GM12878 (cell line): ENCODE measurements around the gene TIMM10B. TPM values are rescaled to one million over a fixed set of nuclear protein-coding genes. Genes with fewer than 3 reads are reported as not detected.

Experiments used
- ATAC-seq: fragments of 200-7000 bp; cut with Tn5 transposase; 3 replicates; pipeline ENCODE4 v1.9.1; 2020; ENCODE audit warnings: mild to moderate bottlenecking, moderate library complexity
- BruUV-seq: library from RNA; stranded (reverse); fragments of 400-500 nt; replicated peaks from 2 replicates; lab custom pipeline; 2021; lab: Mats Ljungman, UMichigan
- CTCF ChIA-PET: fragments of 300-600 bp; sonication (Branson Sonifier 250); formaldehyde crosslinking; extraction: SDS; loops from one replicate; lab custom pipeline; 2021; ENCODE audit warnings: inconsistent platforms; lab: Yijun Ruan, JAX
- POLR2A ChIA-PET: fragments of 350-600 bp; formaldehyde crosslinking; extraction: SDS; loops from one replicate; lab custom pipeline; 2021; ENCODE audit warnings: inconsistent platforms; lab: Charles Lee
- RAD21 ChIA-PET: fragments of 300-600 bp; sonication (Branson Sonifier 250); formaldehyde crosslinking; loops from one replicate; lab custom pipeline; 2023; ENCODE audit warnings: antibody characterized with exemption; ENCODE audit not compliant: unreplicated experiment; lab: Charles Lee
- SMC1A ChIA-PET: fragments of 300-600 bp; sonication (Branson Sonifier 250); formaldehyde crosslinking; loops from one replicate; lab custom pipeline; 2023; ENCODE audit not compliant: unreplicated experiment, uncharacterized antibody; lab: Charles Lee
- DNase-seq: peaks from one replicate; pipeline ENCODE4 v3.0.0-alpha.2; 2011; ENCODE audit warnings: low read depth, low spot score
- FAIRE-seq: peaks from 3 replicates; lab custom pipeline; 2011; peaks lifted over from hg19 to GRCh38; lab: Jason Lieb, UNC
- H2AFZ ChIP-seq: 2 replicates; pipeline ENCODE4 v1.6.0; 2011; ENCODE audit warnings: low read depth, low read length, control low read depth; ENCODE audit not compliant: control insufficient read depth
- H3K27ac ChIP-seq: 2 replicates; pipeline ENCODE4 v1.5.1; 2011; ENCODE audit warnings: control low read depth; ENCODE audit not compliant: control insufficient read depth, insufficient read depth
- H3K27me3 ChIP-seq, 2 experiments: replicated peaks in 1 of 2; 2 replicates each; pipeline versions ENCODE4 v1.6.0 to v1.6.1; 2011; ENCODE audit warnings: low read length in 1 of 2; ENCODE audit not compliant: control insufficient read depth in 2 of 2, insufficient read depth in 2 of 2
- H3K36me3 ChIP-seq, 2 experiments: 2 replicates each; pipeline ENCODE4 v1.5.1; 2011; ENCODE audit warnings: low read length in 1 of 2; ENCODE audit not compliant: control insufficient read depth in 2 of 2, insufficient read depth in 2 of 2
- H3K4me1 ChIP-seq: 2 replicates; pipeline ENCODE4 v1.6.1; 2011; ENCODE audit warnings: mild to moderate bottlenecking, low read length, moderate library complexity, mixed read lengths; ENCODE audit not compliant: control insufficient read depth, insufficient read depth
- H3K4me2 ChIP-seq: 2 replicates; pipeline ENCODE4 v1.6.0; 2011; ENCODE audit warnings: control low read depth; ENCODE audit not compliant: control insufficient read depth, insufficient read depth
- H3K4me3 ChIP-seq: fragments of 200-600 bp; sonication (generic); 2 replicates; pipeline ENCODE4 v1.5.1; 2016
- H3K79me2 ChIP-seq: 2 replicates; pipeline ENCODE4 v1.6.0; 2011; ENCODE audit warnings: low read length; ENCODE audit not compliant: control insufficient read depth, insufficient read depth
- H3K9ac ChIP-seq: 2 replicates; pipeline ENCODE4 v1.8.0; 2011; ENCODE audit warnings: low read length, control low read depth, mixed read lengths; ENCODE audit not compliant: control insufficient read depth, insufficient read depth
- H3K9me3 ChIP-seq: replicated peaks from 3 replicates; pipeline ENCODE4 v1.5.1; 2011; ENCODE audit warnings: mild to moderate bottlenecking, low read length; ENCODE audit not compliant: control insufficient read depth, insufficient read depth
- H4K20me1 ChIP-seq: 2 replicates; pipeline ENCODE4 v1.6.0; 2011; ENCODE audit not compliant: control insufficient read depth, insufficient read depth
- BHLHE40 ChIP-seq, 2 experiments: fragments of 450-650 bp in 1 of 2; IDR thresholded peaks; 2 replicates each; pipeline ENCODE4 v1.6.1; 2011 to 2017; ENCODE audit warnings: low read depth in 2 of 2, borderline replicate concordance in 1 of 2, improper control_type of control experiment in 1 of 2, low read length in 1 of 2, mild to moderate bottlenecking in 1 of 2
- CHD4 ChIP-seq: fragments of 200-600 bp; sonication (generic); IDR thresholded peaks from 2 replicates; pipeline ENCODE4 v1.6.1; 2016; ENCODE audit warnings: mild to moderate bottlenecking
- IKZF1 ChIP-seq: fragments of 450-650 bp; conservative IDR thresholded peaks from 2 replicates; pipeline ENCODE4 v1.6.1; 2017; ENCODE audit warnings: antibody characterized with exemption, mild to moderate bottlenecking
- IKZF2 ChIP-seq, 2 experiments: fragments of 450-650 bp; IDR thresholded peaks; 2 replicates each; pipeline ENCODE4 v1.6.1; 2017; ENCODE audit warnings: mild to moderate bottlenecking in 2 of 2, moderate library complexity in 2 of 2
- MEF2A ChIP-seq: IDR thresholded peaks from 2 replicates; pipeline ENCODE4 v1.6.1; 2011; ENCODE audit warnings: low read depth, mild to moderate bottlenecking, low read length, moderate library complexity; ENCODE audit not compliant: insufficient read depth
- MTA2 ChIP-seq: fragments of 450-650 bp; IDR thresholded peaks from 2 replicates; pipeline ENCODE4 v1.6.1; 2016; ENCODE audit warnings: low read depth, mild to moderate bottlenecking, moderate library complexity
- NFIC ChIP-seq: IDR thresholded peaks from 2 replicates; pipeline ENCODE4 v1.6.1; 2012; ENCODE audit warnings: low read depth, mild to moderate bottlenecking, inconsistent platforms, low read length, moderate library complexity
- PAX5 ChIP-seq: IDR thresholded peaks from 2 replicates; pipeline ENCODE4 v1.6.1; 2011; ENCODE audit warnings: low read depth, low read length, borderline replicate concordance
- POLR2A ChIP-seq: IDR thresholded peaks from 2 replicates; pipeline ENCODE4 v1.6.1; 2011; ENCODE audit warnings: low read depth, mild to moderate bottlenecking, low read length
- RAD51 ChIP-seq: fragments of 450-650 bp; IDR thresholded peaks from 2 replicates; pipeline ENCODE4 v1.6.1; 2016; ENCODE audit warnings: moderate library complexity, mild to moderate bottlenecking, inconsistent platforms
- RUNX3 ChIP-seq: IDR thresholded peaks from 2 replicates; pipeline ENCODE4 v1.6.1; 2012; ENCODE audit warnings: low read length, inconsistent platforms
- SMARCA5 ChIP-seq: fragments of 450-650 bp; IDR thresholded peaks from 2 replicates; pipeline ENCODE4 v1.6.1; 2017; ENCODE audit warnings: mild to moderate bottlenecking
- TCF7 ChIP-seq: IDR thresholded peaks from 2 replicates; pipeline ENCODE4 v1.6.1; 2014; ENCODE audit warnings: antibody characterized with exemption, borderline replicate concordance
- YY1 ChIP-seq: IDR thresholded peaks from 2 replicates; pipeline ENCODE4 v1.6.1; 2011; ENCODE audit warnings: low read depth, mild to moderate bottlenecking, low read length
- ZNF384 ChIP-seq: IDR thresholded peaks from 2 replicates; pipeline ENCODE4 v1.6.1; 2012; ENCODE audit warnings: low read depth, mild to moderate bottlenecking, low read length, improper control_type of control experiment, borderline replicate concordance
- WGBS: methylation state at CpG from one replicate; pipeline ENCODE4 v1.1.6; 2016; ENCODE audit warnings: low lambda C conversion rate; ENCODE audit not compliant: insufficient replicate concordance, insufficient coverage; ENCODE audit errors: missing lambda C conversion rate; 5-methylcytosine and 5-hydroxymethylcytosine counted together
- in situ Hi-C: fragments of 300-500 bp; cut with MboI; formaldehyde crosslinking; loops from 9 replicates; pipeline ENCODE4 v1.14.3; 2018; ENCODE audit warnings: mixed read lengths
- intact Hi-C: fragments of 100-400 bp; cut with micrococcal nuclease; formaldehyde crosslinking; loops from one replicate; pipeline ENCODE4 v1.14.2; 2022; ENCODE audit not compliant: unreplicated experiment
- polyA plus RNA-seq, 11 experiments: library from polyadenylated mRNA; depleted of rRNA in 4 of 11; unstranded in 6 of 11; stranded (reverse) in 5 of 11; fragments of >200 nt; fragmentation: Nextera tagmentation in 4 of 11; fragmentation: Illumina TruSeq in 1 of 11; extraction: Ambion mirVana in 4 of 11; extraction: Trizol in 1 of 11; gene quantifications; 1 replicate in 1 of 11; 2 replicates in 10 of 11; pipeline versions ENCODE4 v1.2.1 to v1.2.3, GENCODE V29; 2011 to 2016; ENCODE audit warnings: inconsistent platforms in 2 of 11, missing spikeins in 2 of 11, low read depth in 1 of 11
- total RNA-seq, 4 experiments: library from RNA; depleted of rRNA in 3 of 4; stranded (reverse); fragments of >200 nt in 3 of 4; fragmentation: Illumina TruSeq in 1 of 4; extraction: Trizol in 1 of 4; gene quantifications; 2 replicates each; pipeline versions ENCODE4 v1.2.1 to v1.2.3, GENCODE V29; 2013 to 2021
- TF ChIP-seq, protein P1 (sequence below): fragments of 450-650 bp; IDR thresholded peaks from 2 replicates; pipeline ENCODE4 v1.6.1; 2017; ENCODE audit warnings: low read depth, mild to moderate bottlenecking, moderate library complexity

Gene TIMM10B
- total and polyA plus RNA-seq, 10 of the 15 experiments (the other 5 are each of a cell fraction or from before 2014, with no cell fraction given): 30.3 to 126 (median 53.1) TPM

DNA sequence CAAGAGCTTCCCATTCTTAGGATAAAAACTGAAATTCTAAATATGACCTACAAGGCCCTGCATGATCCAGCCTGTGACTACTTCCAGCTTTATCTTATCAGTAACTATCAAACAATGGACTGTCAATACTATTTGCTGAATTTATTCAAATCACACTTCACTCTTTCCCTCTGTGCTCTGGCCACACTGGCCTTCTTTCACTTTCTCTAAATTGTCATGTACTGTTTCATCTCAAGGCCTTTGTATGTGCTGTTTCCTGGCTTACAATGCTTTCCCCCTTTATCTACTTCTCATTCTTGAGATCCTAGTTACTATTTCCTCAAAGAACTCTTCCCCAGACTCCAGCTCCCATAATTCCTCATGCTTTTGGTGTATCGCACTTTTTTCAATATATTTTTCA lies 5.6 kb downstream of the TIMM10B start:
- POLR2A ChIA-PET: interaction anchor here (0.9 to 1.7 kb wide), 4 partner anchors 9 to 251 kb away, joined by 3 to 5 read pairs (median 4); no protein-coding TSS in a partner anchor
- RAD21 ChIA-PET: interaction anchor here (0.9 to 3.4 kb wide), 2 partner anchors 108 to 196 kb away, joined by 3 to 14 read pairs; partner anchors contain the start of gene MRPL17
- ATAC-seq (peak; percentile 69), FAIRE-seq (no peak)
- 100% methylated on average over 1 of the region's 1 CpG for WGBS
- Histone ChIP-seq H3K9me3 (no peaks in the 10 kb centered on the region), H3K36me3 (peaks cover 0 to 12% of the 10 kb centered on the region in 2 experiments; a peak in 2 of 4 replicates), H3K4me3 (no peak overlapping the region)
- BruUV-seq: no TSS peak
- SMC1A ChIA-PET: interaction anchor here (1.1 to 2.4 kb wide), 5 partner anchors 9 to 108 kb away, joined by 3 to 8 read pairs (median 5); no protein-coding TSS in a partner anchor
- TF ChIP-seq POLR2A (no peak), NFIC (no peak)
- TF ChIP-seq, all 136 proteins: peak for 0
- H4K20me1 ChIP-seq: no peaks in the 10 kb centered on the region
- no peaks in the 10 kb centered on the region for H3K27me3 ChIP-seq
- CTCF ChIA-PET: interaction anchor here (0.8 to 10.7 kb wide), 7 partner anchors 10 to 197 kb away, joined by 3 to 119 read pairs (median 6); partner anchors contain the start of genes DNHD1 and MRPL17
- H3K27ac ChIP-seq: peak overlapping the region; percentile 8; the same call in 1 of the 2 replicates
- intact Hi-C loops: loop anchor here (10.0 kb wide), 2 partner anchors 252 to 1038 kb away; partner anchors contain the start of genes CNGA4 and FHIP1B
- H3K4me1 ChIP-seq: peaks cover 10% of the 10 kb centered on the region
- in situ Hi-C loops: no loop called here
- no peak overlapping the region for H3K4me2 ChIP-seq
- peaks cover 17% of the 10 kb centered on the region for H3K79me2 ChIP-seq
- H3K9ac ChIP-seq: no peak overlapping the region
- DNase-seq: no peak
- no peak overlapping the region for H2AFZ ChIP-seq

DNA sequence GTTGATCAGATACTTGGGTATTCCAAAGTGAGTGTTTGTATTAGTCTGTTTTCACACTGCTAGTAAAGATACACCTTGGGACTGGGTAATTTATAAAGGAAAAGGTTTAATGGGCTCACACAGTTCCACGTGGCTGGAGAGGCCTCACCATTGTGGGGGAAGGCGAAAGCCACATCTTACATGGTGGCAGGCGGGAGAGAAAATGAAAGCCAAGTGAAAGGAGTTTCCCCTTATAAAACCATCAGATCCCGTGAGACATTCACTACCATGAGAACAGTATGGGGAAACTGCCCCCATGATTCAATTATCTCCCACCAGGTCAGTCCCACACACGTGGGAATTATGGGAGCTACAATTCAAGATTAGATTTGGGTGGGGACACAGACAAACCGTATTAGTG lies 7.0 kb downstream of the TIMM10B start:
- CTCF ChIA-PET: interaction anchor here (1.0 to 10.7 kb wide), 6 partner anchors 17 to 133 kb away, joined by 3 to 119 read pairs (median 8); no protein-coding TSS in a partner anchor
- in situ Hi-C loops (no loop called here), intact Hi-C loops (loop anchor here (10.0 kb wide), 2 partner anchors 254 to 1036 kb away; partner anchors contain the start of genes CNGA4 and FHIP1B)
- 61% methylated on average over 6 of the region's 6 CpGs for WGBS
- no TSS peak for BruUV-seq
- H3K36me3 ChIP-seq: peaks cover 0 to 18% of the 10 kb centered on the region in 2 experiments; a peak in 2 of 4 replicates
- no peaks in the 10 kb centered on the region for H3K27me3 ChIP-seq
- SMC1A ChIA-PET: interaction anchor here (1.0 to 3.1 kb wide), 7 partner anchors 7 to 110 kb away, joined by 4 to 12 read pairs (median 4); no protein-coding TSS in a partner anchor
- no peaks in the 10 kb centered on the region for H3K9me3 ChIP-seq
- RAD21 ChIA-PET: interaction anchor here (0.8 to 3.4 kb wide), 4 partner anchors 45 to 195 kb away, joined by 3 to 14 read pairs (median 4); partner anchors contain the start of gene MRPL17
- no peaks in the 10 kb centered on the region for H4K20me1 ChIP-seq
- ATAC-seq: peak; percentile 71
- no peak overlapping the region for H3K9ac ChIP-seq
- H3K27ac ChIP-seq: no peak overlapping the region
- H3K4me1 ChIP-seq: peaks cover 5% of the 10 kb centered on the region; the same call in 1 of the 2 replicates
- no peak overlapping the region for H3K4me2 ChIP-seq
- no peak overlapping the region for H2AFZ ChIP-seq
- DNase-seq: peak; percentile 16
- peaks cover 3% of the 10 kb centered on the region for H3K79me2 ChIP-seq
- no peak for FAIRE-seq
- POLR2A ChIA-PET: interaction anchor here (0.8 to 1.7 kb wide), 3 partner anchors 13 to 100 kb away, joined by 3 to 4 read pairs (median 4); partner anchors contain the start of gene SMPD1
- no peak overlapping the region for H3K4me3 ChIP-seq
- TF ChIP-seq, protein P1, sequence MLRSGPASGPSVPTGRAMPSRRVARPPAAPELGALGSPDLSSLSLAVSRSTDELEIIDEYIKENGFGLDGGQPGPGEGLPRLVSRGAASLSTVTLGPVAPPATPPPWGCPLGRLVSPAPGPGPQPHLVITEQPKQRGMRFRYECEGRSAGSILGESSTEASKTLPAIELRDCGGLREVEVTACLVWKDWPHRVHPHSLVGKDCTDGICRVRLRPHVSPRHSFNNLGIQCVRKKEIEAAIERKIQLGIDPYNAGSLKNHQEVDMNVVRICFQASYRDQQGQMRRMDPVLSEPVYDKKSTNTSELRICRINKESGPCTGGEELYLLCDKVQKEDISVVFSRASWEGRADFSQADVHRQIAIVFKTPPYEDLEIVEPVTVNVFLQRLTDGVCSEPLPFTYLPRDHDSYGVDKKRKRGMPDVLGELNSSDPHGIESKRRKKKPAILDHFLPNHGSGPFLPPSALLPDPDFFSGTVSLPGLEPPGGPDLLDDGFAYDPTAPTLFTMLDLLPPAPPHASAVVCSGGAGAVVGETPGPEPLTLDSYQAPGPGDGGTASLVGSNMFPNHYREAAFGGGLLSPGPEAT: peak; percentile 42; the same call in 1 of the 2 replicates
- TF ChIP-seq RAD51 (0 out of 2 replicates have a peak, but pooled peaks have one; percentile 24), MTA2 (peak; percentile 55; the same call in 1 of the 2 replicates), IKZF1 (peak; percentile 47), TCF7 (0 out of 2 replicates have a peak, but pooled peaks have one; percentile 22), SMARCA5 (no peak), RUNX3 (peak; percentile 68), BHLHE40 (IDR thresholded peaks at IDR 0.05; ENCODE audit: borderline replicate concordance in 1 of 2, low read depth in 2 of 2, low read length in 1 of 2) (peak; percentile 78 to 89; a peak in 3 of 4 replicates), ZNF384 (no peak), YY1 (peak; percentile 54; the same call in 1 of the 2 replicates), PAX5 (no peak), IKZF2 (IDR thresholded peaks at IDR 0.05) (peak; percentile 30 to 34; a peak in 2 of 4 replicates), CHD4 (no peak), MEF2A (no peak)
